HepG2 (cell line): ENCODE data around the gene KPNB1. TPM values are rescaled to one million over a fixed set of nuclear protein-coding genes. Genes with fewer than 3 reads are reported as not detected.

Source experiments
- CERS6 ChIP-seq: sonication (generic); formaldehyde crosslinking; IDR thresholded peaks from 2 replicates; pipeline ENCODE4 v1.5.0; 2020; ENCODE audit warnings: missing genetic modification reagents
- CHCHD3 ChIP-seq: sonication (generic); formaldehyde crosslinking; IDR thresholded peaks from 2 replicates; pipeline ENCODE4 v1.8.0; 2022; ENCODE audit warnings: mild to moderate bottlenecking, missing genetic modification reagents, moderate library complexity
- EED ChIP-seq: sonication (generic); formaldehyde crosslinking; IDR thresholded peaks from 2 replicates; pipeline ENCODE4 v1.5.0; 2020; ENCODE audit warnings: mild to moderate bottlenecking, missing genetic modification reagents
- IRF9 ChIP-seq: sonication (generic); formaldehyde crosslinking; IDR thresholded peaks from 2 replicates; pipeline ENCODE4 v1.8.0; 2022; ENCODE audit warnings: missing genetic modification reagents, mild to moderate bottlenecking, borderline replicate concordance
- KMT2A ChIP-seq: sonication (generic); formaldehyde crosslinking; IDR thresholded peaks from 2 replicates; pipeline ENCODE4 v1.4.0; 2020; ENCODE audit warnings: missing genetic modification reagents
- MIER2 ChIP-seq: IDR thresholded peaks from 2 replicates; pipeline ENCODE4 v1.6.1; 2016; ENCODE audit warnings: missing biosample characterization, missing genetic modification reagents
- MZF1 ChIP-seq: sonication (generic); formaldehyde crosslinking; IDR thresholded peaks from 2 replicates; pipeline ENCODE4 v1.8.1; 2023; ENCODE audit warnings: mild to moderate bottlenecking, missing genetic modification reagents, borderline replicate concordance
- PHF21A ChIP-seq: sonication (generic); formaldehyde crosslinking; IDR thresholded peaks from 2 replicates; pipeline ENCODE4 v1.5.0; 2020; ENCODE audit warnings: mild to moderate bottlenecking, missing genetic modification reagents
- PITX1 ChIP-seq: sonication (generic); formaldehyde crosslinking; IDR thresholded peaks from 2 replicates; pipeline ENCODE4 v1.5.1; 2020; ENCODE audit warnings: mild to moderate bottlenecking, missing genetic modification reagents
- RCOR2 ChIP-seq: IDR thresholded peaks from 2 replicates; pipeline ENCODE4 v1.6.1; 2016; ENCODE audit warnings: missing biosample characterization, missing genetic modification reagents
- RFXANK ChIP-seq: IDR thresholded peaks from 2 replicates; pipeline ENCODE4 v1.6.1; 2016
- SAFB2 ChIP-seq: sonication (generic); formaldehyde crosslinking; IDR thresholded peaks from 2 replicates; pipeline ENCODE4 v1.5.1; 2020; ENCODE audit warnings: missing genetic modification reagents, low read depth, mild to moderate bottlenecking, borderline replicate concordance
- TRAFD1 ChIP-seq: sonication (generic); formaldehyde crosslinking; IDR thresholded peaks from 2 replicates; pipeline ENCODE4 v1.5.1; 2020; ENCODE audit warnings: missing genetic modification reagents, mild to moderate bottlenecking, borderline replicate concordance
- ZFP41 ChIP-seq: sonication (generic); formaldehyde crosslinking; IDR thresholded peaks from 2 replicates; pipeline ENCODE4 v1.4.0; 2020; ENCODE audit warnings: mild to moderate bottlenecking, missing genetic modification reagents, borderline replicate concordance
- ZKSCAN8 ChIP-seq: IDR thresholded peaks from 2 replicates; pipeline ENCODE4 v1.6.1; 2016; ENCODE audit warnings: borderline replicate concordance, missing genetic modification reagents, missing compliant biosample characterization
- ZNF225 ChIP-seq: sonication (generic); formaldehyde crosslinking; IDR thresholded peaks from 2 replicates; pipeline ENCODE4 v1.4.0; 2020; ENCODE audit warnings: mild to moderate bottlenecking, missing genetic modification reagents
- ZNF230 ChIP-seq: sonication (generic); formaldehyde crosslinking; IDR thresholded peaks from 2 replicates; pipeline ENCODE4 v1.4.0; 2020; ENCODE audit warnings: mild to moderate bottlenecking, missing genetic modification reagents
- ZNF609 ChIP-seq: sonication (generic); formaldehyde crosslinking; IDR thresholded peaks from 2 replicates; pipeline ENCODE4 v1.4.0; 2020; ENCODE audit warnings: mild to moderate bottlenecking, missing genetic modification reagents, borderline replicate concordance
- ZNF703 ChIP-seq: sonication (generic); formaldehyde crosslinking; IDR thresholded peaks from 2 replicates; pipeline ENCODE4 v1.5.1; 2020; ENCODE audit warnings: missing genetic modification reagents, mild to moderate bottlenecking, moderate library complexity, borderline replicate concordance
- polyA plus RNA-seq, 8 experiments: library from polyadenylated mRNA; depleted of rRNA in 3 of 8; stranded (reverse) in 7 of 8; unstranded in 1 of 8; fragments of >200 nt; fragmentation: Illumina TruSeq in 4 of 8; extraction: Trizol in 4 of 8; gene quantifications; 2 replicates each; pipeline versions ENCODE4 v1.2.1 to v1.2.3, GENCODE V29; 2011 to 2016; ENCODE audit warnings: low read depth in 4 of 8, missing spikeins in 1 of 8, mixed read lengths in 1 of 8; ENCODE audit not compliant: insufficient read depth in 1 of 8
- total RNA-seq, 5 experiments: library from RNA; depleted of rRNA; stranded (reverse); fragments of >200 nt; fragmentation: Illumina TruSeq; extraction: Trizol; gene quantifications; 2 replicates each; pipeline ENCODE4 v1.2.3, GENCODE V29; 2016; ENCODE audit warnings: low read depth in 1 of 5

Gene KPNB1
- total and polyA plus RNA-seq, 2 of the 13 experiments (the other 11 are each of a cell fraction or from before 2014, with no cell fraction given) = 164 to 424 TPM

- no peak for TF ChIP-seq TRAFD1 (CRISPR knock-in tag)
- TF ChIP-seq EED = no peak
- peak; percentile 54; the same call in 1 of the 2 replicates for TF ChIP-seq KMT2A (CRISPR knock-in tag)
- no peak for TF ChIP-seq CERS6 (CRISPR knock-in tag)
- TF ChIP-seq ZFP41 = no peak
- peak; percentile 63; the same call in 1 of the 2 replicates for TF ChIP-seq PITX1 (CRISPR knock-in tag)
- peak; percentile 83 for TF ChIP-seq PHF21A (CRISPR knock-in tag)
- no peak for TF ChIP-seq ZKSCAN8 (CRISPR knock-in tag)
- no peak for TF ChIP-seq ZNF609 (CRISPR knock-in tag)
- TF ChIP-seq SAFB2 = no peak
- TF ChIP-seq ZNF703 (CRISPR knock-in tag) = no peak
- no peak for TF ChIP-seq RFXANK (CRISPR knock-in tag)
- no peak for TF ChIP-seq CHCHD3 (CRISPR knock-in tag)
- TF ChIP-seq RCOR2 (CRISPR knock-in tag) = no peak
- TF ChIP-seq ZNF230 (CRISPR knock-in tag) = no peak
- 0 out of 2 replicates have a peak, but pooled peaks have one; percentile 27 for TF ChIP-seq MIER2 (CRISPR knock-in tag)
- TF ChIP-seq ZNF225 (CRISPR knock-in tag) = no peak
- TF ChIP-seq IRF9 = no peak
- TF ChIP-seq MZF1 (CRISPR knock-in tag) = no peak
Observed at GRCh38 chr17:47650525-47651522, 1.1 kb downstream of the KPNB1 start (continued).
